H1 (cell line): ENCODE measurements around the gene MAP3K14. TPM values are rescaled to one million over a fixed set of nuclear protein-coding genes. Genes with fewer than 3 reads are reported as not detected.

Experiments used
- CTCF ChIA-PET: fragments of 300-600 bp; sonication (Branson Sonifier 250); formaldehyde crosslinking; loops from one replicate; lab custom pipeline; 2021; ENCODE audit not compliant: partially characterized antibody; lab: Charles Lee
- POLR2A ChIA-PET: fragments of 300-600 bp; sonication (Branson Sonifier 250); formaldehyde crosslinking; loops from one replicate; lab custom pipeline; 2021; ENCODE audit warnings: inconsistent platforms; ENCODE audit not compliant: partially characterized antibody; lab: Charles Lee
- DNase-seq, 2 experiments: peaks; one replicate each; pipeline versions ENCODE4 v3.0.0 to v3.0.0-alpha.2; 2010 to 2022; ENCODE audit warnings: low spot score in 2 of 2, low read depth in 1 of 2, mixed read lengths in 1 of 2
- FAIRE-seq: peaks from 2 replicates; lab custom pipeline; 2011; peaks lifted over from hg19 to GRCh38; lab: Jason Lieb, UNC
- H2AFZ ChIP-seq: 2 replicates; pipeline ENCODE4 v1.8.1; 2012; ENCODE audit warnings: low read length, inconsistent platforms
- H2AK5ac ChIP-seq: 2 replicates; pipeline ENCODE4 v1.6.1; 2013; ENCODE audit warnings: low read depth, low read length
- H2BK120ac ChIP-seq: replicated peaks from 2 replicates; pipeline ENCODE3; 2013; ENCODE audit warnings: low read depth, low read length, inconsistent platforms
- H2BK12ac ChIP-seq: 2 replicates; pipeline ENCODE4 v1.6.1; 2013; ENCODE audit warnings: low read depth, low read length
- H2BK15ac ChIP-seq: 2 replicates; pipeline ENCODE4 v1.6.1; 2013; ENCODE audit warnings: low read length
- H2BK20ac ChIP-seq: 2 replicates; pipeline ENCODE4 v1.6.1; 2013; ENCODE audit warnings: low read length
- H2BK5ac ChIP-seq: 2 replicates; pipeline ENCODE4 v1.6.1; 2013; ENCODE audit warnings: low read depth, low read length
- H3K14ac ChIP-seq: 2 replicates; pipeline ENCODE4 v1.6.1; 2013; ENCODE audit warnings: inconsistent platforms; ENCODE audit not compliant: insufficient read length
- H3K18ac ChIP-seq: 2 replicates; pipeline ENCODE4 v1.6.1; 2013; ENCODE audit warnings: low read length; ENCODE audit errors: extremely low read depth
- H3K23ac ChIP-seq: 2 replicates; pipeline ENCODE4 v1.6.1; 2013; ENCODE audit warnings: inconsistent platforms; ENCODE audit not compliant: insufficient read length
- H3K23me2 ChIP-seq: 2 replicates; pipeline ENCODE4 v1.6.1; 2013; ENCODE audit warnings: low read depth, low read length
- H3K27ac ChIP-seq: 2 replicates; pipeline ENCODE4 v1.6.1; 2011; ENCODE audit warnings: low read depth, low read length, inconsistent platforms
- H3K27me3 ChIP-seq, 4 experiments: replicated peaks in 1 of 4; 1 replicate in 1 of 4; 2 replicates in 3 of 4; pipeline versions ENCODE4 v1.6.1 to v1.8.1; 2011 to 2013; ENCODE audit warnings: low read length in 3 of 4, mild to moderate bottlenecking in 3 of 4, inconsistent platforms in 2 of 4, mixed read lengths in 2 of 4, moderate library complexity in 1 of 4; ENCODE audit not compliant: control insufficient read depth in 3 of 4, insufficient read depth in 3 of 4; ENCODE audit errors: extremely low read depth in 1 of 4
- H3K36me3 ChIP-seq, 4 experiments: 2 replicates each; pipeline versions ENCODE4 v1.6.1 to v1.8.1; 2011 to 2013; ENCODE audit warnings: mild to moderate bottlenecking in 4 of 4, low read length in 3 of 4, moderate library complexity in 2 of 4, control low read depth in 1 of 4, inconsistent platforms in 1 of 4; ENCODE audit not compliant: insufficient read depth in 4 of 4, control insufficient read depth in 2 of 4
- H3K4ac ChIP-seq: replicated peaks from 2 replicates; pipeline ENCODE3; 2013; ENCODE audit warnings: low read length, low read depth, mixed read lengths, inconsistent platforms; ENCODE audit not compliant: insufficient read length
- H3K4me1 ChIP-seq, 4 experiments: replicated peaks in 1 of 4; 1 replicate in 1 of 4; 2 replicates in 3 of 4; pipeline versions ENCODE4 v1.6.1 to v1.8.1; 2011 to 2013; ENCODE audit warnings: low read length in 3 of 4, inconsistent platforms in 2 of 4, mixed read lengths in 1 of 4; ENCODE audit not compliant: insufficient read depth in 4 of 4, control insufficient read depth in 3 of 4
- H3K4me2 ChIP-seq, 2 experiments: 2 replicates each; pipeline versions ENCODE4 v1.6.1 to v1.8.1; 2011 to 2013; ENCODE audit warnings: low read depth in 2 of 2, low read length in 2 of 2, control low read depth in 1 of 2, inconsistent platforms in 1 of 2, mild to moderate bottlenecking in 1 of 2; ENCODE audit not compliant: insufficient read depth in 1 of 2
- H3K4me3 ChIP-seq, 4 experiments: fragments of 200-600, 300-600 bp in 1 of 4; sonication (generic), shearing (Covaris generic), sonication (Bioruptor Twin) in 1 of 4; 2 replicates each; pipeline versions ENCODE4 v1.5.1 to v1.8.1; 2011 to 2016; ENCODE audit warnings: low read length in 4 of 4, low read depth in 3 of 4, control low read depth in 2 of 4, inconsistent platforms in 2 of 4, mild to moderate bottlenecking in 2 of 4, mixed read lengths in 1 of 4, moderate library complexity in 1 of 4; ENCODE audit not compliant: insufficient read depth in 2 of 4; ENCODE audit errors: extremely low read depth in 1 of 4
- H3K56ac ChIP-seq: replicated peaks from 2 replicates; pipeline ENCODE3; 2013; ENCODE audit warnings: low read depth, mild to moderate bottlenecking, mixed read lengths, low read length, inconsistent platforms; ENCODE audit not compliant: insufficient read length
- H3K79me1 ChIP-seq: 2 replicates; pipeline ENCODE4 v1.6.1; 2013; ENCODE audit warnings: low read depth, low read length, control low read depth
- H3K79me2 ChIP-seq, 2 experiments: 2 replicates each; pipeline versions ENCODE4 v1.6.1 to v1.8.1; 2012 to 2013; ENCODE audit warnings: low read length in 2 of 2, mild to moderate bottlenecking in 2 of 2, inconsistent platforms in 1 of 2; ENCODE audit not compliant: insufficient read depth in 2 of 2, control insufficient read depth in 1 of 2
- H3K9ac ChIP-seq, 4 experiments: replicated peaks in 1 of 4; 1 replicate in 1 of 4; 2 replicates in 3 of 4; pipeline versions ENCODE4 v1.6.1 to v1.8.1; 2011 to 2013; ENCODE audit warnings: low read depth in 3 of 4, low read length in 3 of 4, control low read depth in 2 of 4, mild to moderate bottlenecking in 2 of 4, moderate library complexity in 2 of 4, inconsistent platforms in 1 of 4; ENCODE audit errors: extremely low read depth in 1 of 4
- H3K9me3 ChIP-seq, 2 experiments: 2 replicates each; pipeline versions ENCODE4 v1.6.1 to v1.8.1; 2012 to 2013; ENCODE audit warnings: mild to moderate bottlenecking in 2 of 2, moderate library complexity in 2 of 2, control low read depth in 1 of 2, inconsistent platforms in 1 of 2, low read depth in 1 of 2, low read length in 1 of 2, mixed read lengths in 1 of 2; ENCODE audit not compliant: insufficient read depth in 2 of 2
- H4K20me1 ChIP-seq, 2 experiments: replicated peaks in 1 of 2; 2 replicates each; pipeline versions ENCODE3 to v1.8.1; 2011 to 2013; ENCODE audit warnings: inconsistent platforms in 2 of 2, low read length in 2 of 2, mild to moderate bottlenecking in 1 of 2; ENCODE audit not compliant: insufficient read depth in 2 of 2, control insufficient read depth in 1 of 2
- H4K5ac ChIP-seq: 2 replicates; pipeline ENCODE4 v1.6.1; 2013; ENCODE audit warnings: low read length, low read depth, mixed read lengths, inconsistent platforms; ENCODE audit not compliant: insufficient read length
- H4K8ac ChIP-seq: 2 replicates; pipeline ENCODE4 v1.8.0; 2013; ENCODE audit warnings: mild to moderate bottlenecking, moderate library complexity, low read length, inconsistent platforms; ENCODE audit not compliant: insufficient read depth; ENCODE audit errors: extremely low read depth
- H4K91ac ChIP-seq: replicated peaks from 2 replicates; pipeline ENCODE3; 2013; ENCODE audit warnings: low read length, mixed read lengths, inconsistent platforms; ENCODE audit not compliant: insufficient read length
- CHD1 ChIP-seq: IDR thresholded peaks from 2 replicates; pipeline ENCODE4 v1.6.1; 2012; ENCODE audit warnings: low read depth, low read length, improper control_type of control experiment
- CHD2 ChIP-seq: IDR thresholded peaks from 2 replicates; pipeline ENCODE4 v1.6.1; 2012; ENCODE audit warnings: low read length, improper control_type of control experiment
- EZH2 ChIP-seq: fragments of 200-600 bp; sonication (generic); IDR thresholded peaks from 2 replicates; pipeline ENCODE4 v1.7.1; 2012; ENCODE audit warnings: low read depth, mild to moderate bottlenecking, moderate library complexity, low read length, inconsistent platforms; ENCODE audit not compliant: severe bottlenecking
- RNF2 ChIP-seq: fragments of 200-900, 300-1000 bp; sonication (generic); IDR thresholded peaks from 2 replicates; pipeline ENCODE4 v1.7.1; 2016; ENCODE audit warnings: borderline replicate concordance, low read depth, mild to moderate bottlenecking, antibody characterized with exemption, low read length; ENCODE audit not compliant: poor library complexity, severe bottlenecking; ENCODE audit errors: missing control alignments
- RXRA ChIP-seq: IDR thresholded peaks from 2 replicates; pipeline ENCODE4 v1.6.1; 2011; ENCODE audit warnings: low read depth, mild to moderate bottlenecking, low read length, moderate library complexity; ENCODE audit not compliant: insufficient read depth
- SIN3A ChIP-seq, 2 experiments: IDR thresholded peaks in 1 of 2; conservative IDR thresholded peaks in 1 of 2; 2 replicates each; pipeline ENCODE4 v1.6.1; 2011 to 2012; ENCODE audit warnings: low read length in 2 of 2, improper control_type of control experiment in 1 of 2, low read depth in 1 of 2, mild to moderate bottlenecking in 1 of 2
- SP1 ChIP-seq: IDR thresholded peaks from 2 replicates; pipeline ENCODE4 v1.6.1; 2011; ENCODE audit warnings: low read depth, low read length
- WGBS, 2 experiments: shearing (Covaris generic) in 1 of 2; methylation state at CpG; one replicate each; pipeline versions ENCODE4 v1.1.6 to v1.1.7; 2013 to 2015; ENCODE audit warnings: low lambda C conversion rate in 2 of 2, mixed read lengths in 2 of 2, inconsistent platforms in 1 of 2, low coverage in 1 of 2, missing lambda C conversion rate in 1 of 2; ENCODE audit not compliant: insufficient replicate concordance in 2 of 2, insufficient coverage in 1 of 2, insufficient read length in 1 of 2; ENCODE audit errors: extremely low coverage in 1 of 2, missing lambda C conversion rate in 1 of 2; 5-methylcytosine and 5-hydroxymethylcytosine counted together
- polyA plus RNA-seq, 7 experiments: library from polyadenylated mRNA; depleted of rRNA in 3 of 7; stranded (reverse) in 5 of 7; unstranded in 2 of 7; fragments of >200 nt in 5 of 7; fragments of 200-250 nt in 2 of 7; gene quantifications; 1 replicate in 5 of 7; 2 replicates in 1 of 7; 4 replicates in 1 of 7; pipeline versions ENCODE4 v1.2.1 to v1.2.3, GENCODE V29; 2011 to 2013; ENCODE audit warnings: missing spikeins in 2 of 7, mixed read lengths in 2 of 7
- total RNA-seq: library from RNA; stranded (reverse); fragmentation: NEBNext Ultra II Directional; extraction: Animal tissue kit (Norgen Biotek cat#: 25700); gene quantifications from 2 replicates; pipeline ENCODE4 v1.2.1, GENCODE V29; 2021

MAP3K14 gene
- total and polyA plus RNA-seq, 2 of the 8 experiments (the other 6 are each of a cell fraction or from before 2014, with no cell fraction given): 5.2 to 6.1 TPM

DNA sequence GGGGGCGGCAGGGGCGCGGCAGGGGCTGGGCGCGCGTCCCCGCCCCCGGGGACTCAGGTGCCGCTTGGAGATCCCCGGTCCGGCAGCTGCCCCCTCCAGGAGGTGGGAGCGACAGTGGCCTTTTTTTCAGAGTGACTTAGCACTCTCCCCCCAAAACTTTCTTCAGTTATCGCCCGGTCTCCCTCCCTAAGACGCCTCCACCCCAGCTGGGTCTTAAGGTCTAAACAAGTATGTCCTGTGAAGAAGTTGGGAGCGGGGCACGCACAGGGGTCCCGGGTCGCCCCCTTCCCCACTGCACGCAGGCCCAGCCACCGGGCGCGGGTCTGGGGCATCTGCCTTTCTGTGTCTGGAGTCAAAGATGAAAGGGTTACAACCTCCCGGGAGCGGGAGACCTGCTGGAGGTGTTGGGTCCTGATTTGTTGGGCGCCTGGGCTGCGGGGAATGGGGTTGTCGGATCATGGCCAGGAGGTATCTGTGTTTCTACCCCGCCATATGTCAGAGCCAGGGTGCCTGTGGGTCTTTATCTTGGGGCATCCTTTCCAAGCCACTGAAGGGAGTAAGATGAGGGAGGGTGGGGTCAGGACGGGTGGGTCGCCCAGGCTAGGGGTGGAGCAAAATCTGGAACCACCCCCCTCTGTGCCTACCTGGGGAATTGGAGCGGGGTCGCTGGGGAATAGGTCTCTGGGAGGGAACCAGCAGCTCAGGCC, 94.4 kb downstream of the MAP3K14 start:
- H3K9ac ChIP-seq: no peak overlapping the region
- no peak overlapping the region for H2BK20ac ChIP-seq
- no peak overlapping the region for H2BK5ac ChIP-seq
- H3K4me1 ChIP-seq: peaks cover 0 to 16% (median 8%) of the 10 kb centered on the region in 4 experiments; a peak in 5 of 7 replicates
- H3K79me1 ChIP-seq: no peaks in the 10 kb centered on the region
- DNase-seq (no peak), FAIRE-seq (no peak)
- H2AFZ ChIP-seq: no peak overlapping the region; the same call in 1 of the 2 replicates
- no peak overlapping the region for H3K14ac ChIP-seq
- H3K4ac ChIP-seq: no peak overlapping the region
- H3K18ac ChIP-seq: no peak overlapping the region; the same call in 1 of the 2 replicates
- no peak overlapping the region for H2BK120ac ChIP-seq
- peak overlapping the region; percentile 68; the same call in 1 of the 2 replicates for H2BK12ac ChIP-seq
- peak overlapping the region; percentile 54 to 98 for H3K4me2 ChIP-seq
- H2AK5ac ChIP-seq: no peak overlapping the region
- no peaks in the 10 kb centered on the region for H3K9me3 ChIP-seq
- POLR2A ChIA-PET: interaction anchor here (0.6 to 6.5 kb wide), 10 partner anchors 11 to 94 kb away, joined by 3 to 54 read pairs (median 4); partner anchors contain the start of genes HEXIM1 and MAP3K14
- H3K79me2 ChIP-seq: no peaks in the 10 kb centered on the region
- H3K36me3 ChIP-seq: no peaks in the 10 kb centered on the region
- no peak overlapping the region for H4K91ac ChIP-seq
- H3K27ac ChIP-seq: no peak overlapping the region
- H3K27me3 ChIP-seq: peaks cover 15 to 45% (median 36%) of the 10 kb centered on the region in 4 experiments
- no peak overlapping the region for H3K23ac ChIP-seq
- H4K5ac ChIP-seq: no peak overlapping the region
- H3K23me2 ChIP-seq: peaks cover 7% of the 10 kb centered on the region; the same call in 1 of the 2 replicates
- CTCF ChIA-PET: interaction anchor here (0.6 to 9.3 kb wide), 10 partner anchors 11 to 168 kb away, joined by 3 to 282 read pairs (median 4); partner anchors contain the start of gene ACBD4
- H2BK15ac ChIP-seq: no peak overlapping the region
- no peak overlapping the region; the same call in 1 of the 2 replicates for H4K8ac ChIP-seq
- no peak overlapping the region for H3K56ac ChIP-seq
- no peaks in the 10 kb centered on the region for H4K20me1 ChIP-seq
- H3K4me3 ChIP-seq: peak overlapping the region; percentile 37 to 85 (median 60)
- WGBS, 2 experiments: 4% methylated on average over 22 of the region's 33 CpGs; no CpG with 5 or more reads in 1 of the 2 experiments
- TF ChIP-seq CHD2 (no peak), EZH2 (peak; percentile 55), RXRA (no peak), RNF2 (no peak), SIN3A (conservative IDR thresholded peaks at IDR 0.05 in 1 of 2, IDR thresholded peaks at IDR 0.05 in 1 of 2; ENCODE audit: low read depth in 1 of 2, low read length in 2 of 2) (no peak), SP1 (no peak), CHD1 (no peak)
- TF ChIP-seq, all 59 proteins: peak for 1
